CD8-positive, alpha-beta memory T cell (primary cell): ENCODE measurements around the gene PRUNE2. TPM values are rescaled to one million over a fixed set of nuclear protein-coding genes. Genes with fewer than 3 reads are reported as not detected.
A peak's percentile ranks its signal among the peaks of the same experiment; 100 is the strongest.

Source experiments
- CTCF ChIA-PET: fragments of 350-600 bp; sonication (Branson Sonifier 250); formaldehyde crosslinking; loops from one replicate; lab custom pipeline; 2021; ENCODE audit warnings: antibody characterized with exemption; lab: Charles Lee
- POLR2A ChIA-PET: fragments of 350-600 bp; sonication (Branson Sonifier 250); formaldehyde crosslinking; loops from one replicate; lab custom pipeline; 2021; ENCODE audit warnings: antibody characterized with exemption; lab: Charles Lee
- DNase-seq, 5 donors: peaks; one replicate each; pipeline versions ENCODE4 v3.0.0 to v3.0.0-alpha.2; 2020 to 2022; ENCODE audit warnings: mixed read lengths in 1 of 5
- H3K27ac ChIP-seq: one replicate; pipeline ENCODE4 v1.7.0; 2013; ENCODE audit warnings: low read depth, mild to moderate bottlenecking, low read length, moderate library complexity
- H3K27me3 ChIP-seq: 2 replicates; pipeline ENCODE4 v1.7.0; 2013; ENCODE audit warnings: low read length, mild to moderate bottlenecking; ENCODE audit not compliant: insufficient read depth, poor library complexity, severe bottlenecking
- H3K36me3 ChIP-seq: 2 replicates; pipeline ENCODE4 v1.7.0; 2013; ENCODE audit warnings: mild to moderate bottlenecking, low read length, moderate library complexity; ENCODE audit not compliant: insufficient read depth
- H3K4me1 ChIP-seq: 2 replicates; pipeline ENCODE4 v1.7.0; 2013; ENCODE audit warnings: mild to moderate bottlenecking, low read length, moderate library complexity; ENCODE audit not compliant: insufficient read depth
- H3K4me3 ChIP-seq: 2 replicates; pipeline ENCODE4 v1.7.0; 2013; ENCODE audit warnings: mild to moderate bottlenecking, low read length
- H3K9me3 ChIP-seq: 2 replicates; pipeline ENCODE4 v1.7.0; 2013; ENCODE audit warnings: mild to moderate bottlenecking, low read length
- H3K27ac Mint-ChIP-seq, 8 donors: one replicate each; pipeline ENCODE4 v1.8.0; 2020 to 2021; ENCODE audit warnings: mixed read lengths in 8 of 8, mild to moderate bottlenecking in 6 of 8, inconsistent platforms in 3 of 8, moderate library complexity in 3 of 8
- H3K27me3 Mint-ChIP-seq, 2 donors: one replicate each; pipeline ENCODE4 v1.8.0; 2020 to 2021; ENCODE audit warnings: mixed read lengths in 2 of 2, mild to moderate bottlenecking in 1 of 2, moderate library complexity in 1 of 2
- H3K36me3 Mint-ChIP-seq, 3 donors: one replicate each; pipeline ENCODE4 v1.8.0; 2020 to 2021; ENCODE audit warnings: mixed read lengths in 3 of 3, inconsistent platforms in 1 of 3, mild to moderate bottlenecking in 1 of 3
- H3K4me1 Mint-ChIP-seq, 3 donors: one replicate each; pipeline ENCODE4 v1.8.0; 2020 to 2021; ENCODE audit warnings: mixed read lengths in 3 of 3, inconsistent platforms in 1 of 3, mild to moderate bottlenecking in 1 of 3
- H3K4me3 Mint-ChIP-seq, 7 donors: one replicate each; pipeline ENCODE4 v1.8.0; 2020 to 2021; ENCODE audit warnings: mixed read lengths in 7 of 7, mild to moderate bottlenecking in 6 of 7, moderate library complexity in 4 of 7, inconsistent platforms in 2 of 7
- H3K9me3 Mint-ChIP-seq, 5 donors: one replicate each; pipeline ENCODE4 v1.8.0; 2020 to 2022; ENCODE audit warnings: mixed read lengths in 5 of 5, mild to moderate bottlenecking in 3 of 5, moderate library complexity in 2 of 5, inconsistent platforms in 1 of 5
- polyA plus RNA-seq: library from polyadenylated mRNA; unstranded; fragments of 300-500 nt; fragmentation: Illumina TruSeq; gene quantifications from one replicate; pipeline ENCODE4 v1.2.3, GENCODE V29; 2021
- total RNA-seq, 2 experiments: library from RNA; stranded (reverse); gene quantifications; one replicate each; pipeline ENCODE4 v1.2.3, GENCODE V29; 2021

The PRUNE2 gene
- total and polyA plus RNA-seq, 3 experiments from 2014 or later, result 0.21 to 0.53 (median 0.48) TPM

- no peaks in the 10 kb centered on the region for H3K36me3 ChIP-seq
Observed at GRCh38 chr9:76571288-76571687, 334.6 kb downstream of the PRUNE2 start.

GRCh38 chr9:76570826-76571225, 335.1 kb downstream of the PRUNE2 start:
- H3K4me3 Mint-ChIP-seq, result peak overlapping the region in 6 of 7 donors; percentile 42 to 82 (median 74)
- peaks cover 25 to 37% (median 34%) of the 10 kb centered on the region in 3 donors for H3K4me1 Mint-ChIP-seq
- H3K27ac ChIP-seq, result no peak overlapping the region
- no peaks in the 10 kb centered on the region for H3K36me3 ChIP-seq
- no peak for DNase-seq
- H3K4me1 ChIP-seq, result no peaks in the 10 kb centered on the region
- H3K9me3 Mint-ChIP-seq, result peaks cover 4 to 13% (median 5%) of the 10 kb centered on the region in 5 donors
- no peaks in the 10 kb centered on the region for H3K9me3 ChIP-seq
- peak overlapping the region in 1 of 8 donors; percentile 22 for H3K27ac Mint-ChIP-seq
- POLR2A ChIA-PET, result no interaction called here
- H3K27me3 Mint-ChIP-seq, result peaks cover 3% of the 10 kb centered on the region in 2 donors
- H3K27me3 ChIP-seq, result no peaks in the 10 kb centered on the region
- no peak overlapping the region for H3K4me3 ChIP-seq
- CTCF ChIA-PET, result no interaction called here
- peaks cover 0 to 15% (median 3%) of the 10 kb centered on the region in 3 donors for H3K36me3 Mint-ChIP-seq

More at GRCh38 chr9:76571288-76571687, 334.6 kb downstream of the PRUNE2 start:
- Mint-ChIP-seq H3K27me3 (peaks cover 3% of the 10 kb centered on the region in 2 donors), H3K9me3 (peaks cover 4 to 13% (median 5%) of the 10 kb centered on the region in 5 donors), H3K4me1 (peaks cover 29 to 42% (median 39%) of the 10 kb centered on the region in 3 donors), H3K36me3 (peaks cover 0 to 15% (median 3%) of the 10 kb centered on the region in 3 donors), H3K4me3 (peak overlapping the region; percentile 42 to 82 (median 72)), H3K27ac (peak overlapping the region in 1 of 8 donors; percentile 22)
- Histone ChIP-seq H3K27ac (no peak overlapping the region), H3K9me3 (no peaks in the 10 kb centered on the region), H3K4me1 (peaks cover 4% of the 10 kb centered on the region), H3K27me3 (no peaks in the 10 kb centered on the region), H3K4me3 (no peak overlapping the region)
- POLR2A ChIA-PET, result no interaction called here
- no peak for DNase-seq
- CTCF ChIA-PET, result no interaction called here

DNA sequence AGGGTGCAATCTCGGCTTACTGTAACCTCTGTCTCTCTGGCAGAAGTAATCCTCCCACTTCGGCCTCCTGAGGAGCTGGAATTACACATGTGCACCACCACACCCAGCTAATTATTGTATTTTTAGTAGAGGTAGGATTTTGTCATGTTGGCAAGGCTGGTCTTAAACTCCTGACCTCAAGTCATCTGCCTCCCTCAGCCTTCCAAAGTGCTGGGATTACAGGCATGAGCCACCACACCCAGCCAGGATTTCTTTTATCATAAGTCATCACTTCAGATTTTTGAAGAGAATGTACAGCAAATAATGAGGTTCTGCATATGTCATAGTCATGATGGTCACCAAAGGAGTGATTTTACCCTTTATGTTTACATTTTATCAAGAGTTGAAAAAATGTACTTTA, 338.8 kb downstream of the PRUNE2 start:
- POLR2A ChIA-PET, result no interaction called here
- H3K27me3 ChIP-seq, result no peaks in the 10 kb centered on the region
- no peak overlapping the region for H3K27ac ChIP-seq
- Mint-ChIP-seq H3K36me3 (peaks cover 0 to 15% (median 3%) of the 10 kb centered on the region in 3 donors), H3K4me3 (no peak overlapping the region), H3K4me1 (peaks cover 19 to 29% (median 26%) of the 10 kb centered on the region in 3 donors), H3K27me3 (no peaks in the 10 kb centered on the region), H3K27ac (no peak overlapping the region), H3K9me3 (peaks cover 3 to 13% (median 5%) of the 10 kb centered on the region in 5 donors)
- H3K36me3 ChIP-seq, result no peaks in the 10 kb centered on the region
- H3K9me3 ChIP-seq, result no peaks in the 10 kb centered on the region
- H3K4me3 ChIP-seq, result no peak overlapping the region
- H3K4me1 ChIP-seq, result no peaks in the 10 kb centered on the region
- no peak for DNase-seq
- CTCF ChIA-PET, result no interaction called here

DNA sequence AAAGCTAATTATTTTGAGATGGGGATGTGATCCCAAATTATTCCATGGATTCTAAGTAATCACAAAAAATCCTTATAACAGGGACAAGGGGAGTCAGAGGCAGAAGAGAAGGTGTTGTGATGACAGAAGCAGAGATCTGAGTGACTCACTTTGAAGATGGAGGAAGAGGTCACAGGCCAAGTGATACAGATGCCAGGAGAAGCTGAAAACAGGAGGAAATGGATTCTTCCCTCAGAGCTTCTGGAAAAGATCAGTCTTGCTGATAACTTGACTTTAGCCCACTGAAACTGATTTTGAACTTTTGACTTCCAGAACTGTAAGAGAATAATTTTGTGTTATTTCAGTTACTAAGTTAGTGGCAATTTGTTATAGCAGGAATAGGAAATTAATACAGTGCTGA, 341.6 kb downstream of the PRUNE2 start:
- no peaks in the 10 kb centered on the region for H3K4me1 ChIP-seq
- H3K27me3 ChIP-seq, result no peaks in the 10 kb centered on the region
- no peak overlapping the region for H3K27ac ChIP-seq
- ChIA-PET POLR2A (no interaction called here), CTCF (interaction anchor here (0.9 kb wide), 1 partner anchor 12 kb away, joined by 3 read pairs; no protein-coding TSS in a partner anchor)
- Mint-ChIP-seq H3K4me3 (no peak overlapping the region), H3K9me3 (peaks cover 0 to 2% (median under 1%) of the 10 kb centered on the region in 5 donors), H3K4me1 (peaks cover 1 to 7% (median 2%) of the 10 kb centered on the region in 3 donors), H3K27ac (no peak overlapping the region), H3K27me3 (no peaks in the 10 kb centered on the region), H3K36me3 (peaks cover 0 to 10% (median 3%) of the 10 kb centered on the region in 3 donors)
- DNase-seq, result no peak
- no peaks in the 10 kb centered on the region for H3K9me3 ChIP-seq
- no peak overlapping the region for H3K4me3 ChIP-seq
- no peaks in the 10 kb centered on the region for H3K36me3 ChIP-seq

- Histone ChIP-seq H3K27me3 (no peaks in the 10 kb centered on the region), H3K27ac (no peak overlapping the region), H3K36me3 (no peaks in the 10 kb centered on the region), H3K9me3 (no peaks in the 10 kb centered on the region), H3K4me1 (no peaks in the 10 kb centered on the region), H3K4me3 (no peak overlapping the region)
- H3K4me1 Mint-ChIP-seq, result peaks cover 0 to 6% (median 0%) of the 10 kb centered on the region in 3 donors
- H3K9me3 Mint-ChIP-seq, result peaks cover 0 to 4% (median 0%) of the 10 kb centered on the region in 5 donors
- peaks cover 0 to 3% (median 1%) of the 10 kb centered on the region in 3 donors for H3K36me3 Mint-ChIP-seq
- no peak for DNase-seq
- no peak overlapping the region for H3K4me3 Mint-ChIP-seq
- no peak overlapping the region for H3K27ac Mint-ChIP-seq
- POLR2A ChIA-PET, result no interaction called here
- CTCF ChIA-PET, result no interaction called here
- H3K27me3 Mint-ChIP-seq, result no peaks in the 10 kb centered on the region
Observed at GRCh38 chr9:76562511-76562911, 343.4 kb downstream of the PRUNE2 start.

GRCh38 chr9:76561900-76562299, 344.0 kb downstream of the PRUNE2 start:
- no peaks in the 10 kb centered on the region for H3K27me3 Mint-ChIP-seq
- no peaks in the 10 kb centered on the region for H3K36me3 Mint-ChIP-seq
- Histone ChIP-seq H3K4me1 (no peaks in the 10 kb centered on the region), H3K36me3 (no peaks in the 10 kb centered on the region), H3K4me3 (no peak overlapping the region), H3K27me3 (no peaks in the 10 kb centered on the region), H3K9me3 (no peaks in the 10 kb centered on the region), H3K27ac (no peak overlapping the region)
- CTCF ChIA-PET, result no interaction called here
- H3K4me1 Mint-ChIP-seq, result peaks cover 0 to 6% (median 0%) of the 10 kb centered on the region in 3 donors
- H3K9me3 Mint-ChIP-seq, result peaks cover 0 to 4% (median 0%) of the 10 kb centered on the region in 5 donors
- no peak for DNase-seq
- H3K4me3 Mint-ChIP-seq, result no peak overlapping the region
- H3K27ac Mint-ChIP-seq, result no peak overlapping the region
- POLR2A ChIA-PET, result no interaction called here

Other genes starting within 250 kb of the PRUNE2 start
- gene PCA3, start 141.7 kb downstream of the PRUNE2 start, total RNA-seq, result not detected
- not detected for gene PCA3, start 141.7 kb downstream of the PRUNE2 start, polyA plus RNA-seq
- not detected for gene FOXB2, start 113.5 kb upstream of the PRUNE2 start, total RNA-seq
- not detected for gene FOXB2, start 113.5 kb upstream of the PRUNE2 start, polyA plus RNA-seq